SH-SY5Y (cell line): ENCODE results near the gene MCAT.

Experiments
- GATA2 ChIP-seq: IDR thresholded peaks from 2 replicates; pipeline ENCODE4 v1.6.1; 2011; ENCODE audit warnings: mild to moderate bottlenecking, low read depth, low read length
- GATA3 ChIP-seq: IDR thresholded peaks from 2 replicates; pipeline ENCODE4 v1.6.1; 2011; ENCODE audit warnings: low read depth, mild to moderate bottlenecking, low read length, moderate library complexity

- no peak for TF ChIP-seq GATA3
- no peak for TF ChIP-seq GATA2
Measured at GRCh38 chr22:43169310-43170130, 26.3 kb upstream of the MCAT start.
